Natural killer cell (primary cell): ENCODE results near the gene RFLNA. TPM values are rescaled to one million over a fixed set of nuclear protein-coding genes. Genes with fewer than 3 reads are reported as not detected.

Experiments
- ATAC-seq, 3 donors: fragments of 150-1000 bp in 2 of 3; fragments of 200-7000 bp in 1 of 3; cut with Tn5 transposase; 1 replicate in 1 of 3; 2 replicates in 2 of 3; pipeline ENCODE4 v1.10.0; 2021; ENCODE audit warnings: mild to moderate bottlenecking in 2 of 3, moderate library complexity in 2 of 3
- DNase-seq, 2 donors: peaks; one replicate each; pipeline versions ENCODE4 v3.0.0 to v3.0.0-alpha.2; 2013 to 2021; ENCODE audit warnings: mixed read lengths in 1 of 2
- H3K27ac ChIP-seq: one replicate; pipeline ENCODE4 v1.5.1; 2013; ENCODE audit warnings: mild to moderate bottlenecking, low read length
- H3K27me3 ChIP-seq: one replicate; pipeline ENCODE4 v1.6.1; 2013; ENCODE audit warnings: low read length; ENCODE audit not compliant: control insufficient read depth, insufficient read depth
- H3K36me3 ChIP-seq: one replicate; pipeline ENCODE4 v1.6.1; 2013; ENCODE audit warnings: low read length; ENCODE audit not compliant: control insufficient read depth, insufficient read depth
- H3K4me1 ChIP-seq: one replicate; pipeline ENCODE4 v1.6.1; 2013; ENCODE audit warnings: low read length; ENCODE audit not compliant: control insufficient read depth, insufficient read depth
- H3K4me3 ChIP-seq: one replicate; pipeline ENCODE4 v1.5.1; 2013; ENCODE audit warnings: low read length
- H3K9me3 ChIP-seq: one replicate; pipeline ENCODE4 v1.6.1; 2013; ENCODE audit warnings: low read length; ENCODE audit not compliant: control insufficient read depth, insufficient read depth
- H3K27ac Mint-ChIP-seq, 2 donors: one replicate each; pipeline ENCODE4 v1.8.0; 2022; ENCODE audit warnings: mild to moderate bottlenecking in 2 of 2, mixed read lengths in 2 of 2, moderate library complexity in 1 of 2
- H3K27me3 Mint-ChIP-seq, 2 donors: one replicate each; pipeline ENCODE4 v1.8.0; 2022; ENCODE audit warnings: low read depth in 2 of 2, mixed read lengths in 2 of 2
- H3K36me3 Mint-ChIP-seq: one replicate; pipeline ENCODE4 v1.8.0; 2022; ENCODE audit warnings: mixed read lengths
- H3K4me1 Mint-ChIP-seq, 2 donors: one replicate each; pipeline ENCODE4 v1.8.0; 2022; ENCODE audit warnings: mixed read lengths in 2 of 2
- H3K4me3 Mint-ChIP-seq: one replicate; pipeline ENCODE4 v1.8.0; 2022; ENCODE audit warnings: mild to moderate bottlenecking, moderate library complexity, mixed read lengths
- H3K9me3 Mint-ChIP-seq, 2 donors: one replicate each; pipeline ENCODE4 v1.8.0; 2022; ENCODE audit warnings: mixed read lengths in 2 of 2
- WGBS: methylation state at CpG from one replicate; pipeline ENCODE4 v1.1.7; 2013; ENCODE audit warnings: missing lambda C conversion rate; ENCODE audit not compliant: insufficient coverage; 5-methylcytosine and 5-hydroxymethylcytosine counted together
- intact Hi-C: fragments of 100-400 bp; cut with micrococcal nuclease; formaldehyde crosslinking; loops from one replicate; pipeline ENCODE4 v1.14.2; 2022
- total RNA-seq, 4 donors: library from RNA; stranded (reverse); fragments of 120-200 nt in 1 of 4; gene quantifications; one replicate each; pipeline versions ENCODE4 v1.2.3 to v1.2.4, GENCODE V29; 2013 to 2022
- TF ChIP-seq, protein P1 (sequence below): fragments of 200-600 bp; IDR thresholded peaks from one replicate; pipeline ENCODE4 v1.8.0; 2022; ENCODE audit warnings: antibody characterized with exemption

Gene RFLNA
- total RNA-seq, 3 donors from 2014 or later (not counting 1 experiment from before 2014, with no cell fraction given), result 0.85 TPM; not detected in 2

DNA sequence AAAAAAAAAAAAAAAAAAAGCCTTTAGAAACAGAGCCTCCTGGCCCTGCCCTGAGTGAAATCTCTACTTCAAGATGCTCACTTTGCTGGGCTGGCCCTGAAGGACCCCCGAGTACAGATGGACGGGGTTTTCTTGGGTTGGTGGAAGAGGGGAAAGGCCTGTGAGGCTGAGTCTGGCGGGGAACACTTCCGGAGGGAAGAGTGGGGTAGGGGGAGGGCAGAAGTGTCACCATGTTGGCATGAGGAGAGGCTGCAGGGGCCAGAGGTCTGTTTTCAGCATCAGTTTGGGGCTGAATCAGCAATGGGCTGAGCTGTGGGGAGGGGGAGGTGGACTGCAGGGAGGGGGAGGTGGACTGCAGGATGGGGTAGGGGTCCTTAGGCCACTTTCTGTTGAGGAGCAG is 15.3 kb downstream of the RFLNA start:
- Mint-ChIP-seq H3K27me3 (no peaks in the 10 kb centered on the region), H3K36me3 (no peaks in the 10 kb centered on the region), H3K27ac (no peak overlapping the region), H3K4me1 (no peaks in the 10 kb centered on the region), H3K9me3 (no peaks in the 10 kb centered on the region), H3K4me3 (no peak overlapping the region)
- Histone ChIP-seq H3K9me3 (no peaks in the 10 kb centered on the region), H3K4me3 (no peak overlapping the region), H3K36me3 (no peaks in the 10 kb centered on the region), H3K4me1 (no peaks in the 10 kb centered on the region), H3K27ac (no peak overlapping the region), H3K27me3 (no peaks in the 10 kb centered on the region)
- TF ChIP-seq, protein P1, sequence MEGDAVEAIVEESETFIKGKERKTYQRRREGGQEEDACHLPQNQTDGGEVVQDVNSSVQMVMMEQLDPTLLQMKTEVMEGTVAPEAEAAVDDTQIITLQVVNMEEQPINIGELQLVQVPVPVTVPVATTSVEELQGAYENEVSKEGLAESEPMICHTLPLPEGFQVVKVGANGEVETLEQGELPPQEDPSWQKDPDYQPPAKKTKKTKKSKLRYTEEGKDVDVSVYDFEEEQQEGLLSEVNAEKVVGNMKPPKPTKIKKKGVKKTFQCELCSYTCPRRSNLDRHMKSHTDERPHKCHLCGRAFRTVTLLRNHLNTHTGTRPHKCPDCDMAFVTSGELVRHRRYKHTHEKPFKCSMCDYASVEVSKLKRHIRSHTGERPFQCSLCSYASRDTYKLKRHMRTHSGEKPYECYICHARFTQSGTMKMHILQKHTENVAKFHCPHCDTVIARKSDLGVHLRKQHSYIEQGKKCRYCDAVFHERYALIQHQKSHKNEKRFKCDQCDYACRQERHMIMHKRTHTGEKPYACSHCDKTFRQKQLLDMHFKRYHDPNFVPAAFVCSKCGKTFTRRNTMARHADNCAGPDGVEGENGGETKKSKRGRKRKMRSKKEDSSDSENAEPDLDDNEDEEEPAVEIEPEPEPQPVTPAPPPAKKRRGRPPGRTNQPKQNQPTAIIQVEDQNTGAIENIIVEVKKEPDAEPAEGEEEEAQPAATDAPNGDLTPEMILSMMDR, result no peak
- no peak for DNase-seq
- ATAC-seq, result no peak
- 80% methylated on average over 4 of the region's 4 CpGs for WGBS
- intact Hi-C loops, result no loop called here

DNA sequence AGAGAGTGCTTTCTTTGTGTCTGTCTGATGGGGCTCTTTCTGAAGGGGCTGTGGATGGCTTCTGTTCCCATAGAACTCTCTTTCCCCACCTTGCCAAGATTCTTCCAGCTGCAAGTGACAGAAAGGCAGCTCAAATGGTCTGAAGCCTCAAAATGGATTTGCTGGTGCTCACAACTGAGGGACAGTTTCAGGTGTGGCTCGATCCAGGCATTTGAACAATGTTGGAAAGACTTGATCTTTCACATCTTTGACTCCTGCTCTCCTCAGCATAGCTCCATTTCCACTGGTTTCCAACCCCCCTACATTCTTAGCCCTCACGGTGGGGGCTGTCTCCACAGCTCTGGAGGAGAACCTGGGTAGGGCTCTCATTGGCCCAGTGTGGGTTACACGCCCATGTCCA is 15.9 kb downstream of the RFLNA start:
- no peaks in the 10 kb centered on the region for H3K9me3 ChIP-seq
- no peaks in the 10 kb centered on the region for H3K36me3 Mint-ChIP-seq
- no peak overlapping the region for H3K27ac Mint-ChIP-seq
- H3K36me3 ChIP-seq, result no peaks in the 10 kb centered on the region
- no peaks in the 10 kb centered on the region for H3K4me1 ChIP-seq
- H3K27me3 ChIP-seq, result no peaks in the 10 kb centered on the region
- no peaks in the 10 kb centered on the region for H3K9me3 Mint-ChIP-seq
- ATAC-seq (no peak), DNase-seq (no peak)
- TF ChIP-seq, protein P1, result no peak
- H3K4me1 Mint-ChIP-seq, result no peaks in the 10 kb centered on the region
- no peak overlapping the region for H3K4me3 Mint-ChIP-seq
- no peak overlapping the region for H3K4me3 ChIP-seq
- H3K27me3 Mint-ChIP-seq, result no peaks in the 10 kb centered on the region
- 91% methylated on average over 3 of the region's 3 CpGs for WGBS
- intact Hi-C loops, result no loop called here
- H3K27ac ChIP-seq, result no peak overlapping the region

DNA sequence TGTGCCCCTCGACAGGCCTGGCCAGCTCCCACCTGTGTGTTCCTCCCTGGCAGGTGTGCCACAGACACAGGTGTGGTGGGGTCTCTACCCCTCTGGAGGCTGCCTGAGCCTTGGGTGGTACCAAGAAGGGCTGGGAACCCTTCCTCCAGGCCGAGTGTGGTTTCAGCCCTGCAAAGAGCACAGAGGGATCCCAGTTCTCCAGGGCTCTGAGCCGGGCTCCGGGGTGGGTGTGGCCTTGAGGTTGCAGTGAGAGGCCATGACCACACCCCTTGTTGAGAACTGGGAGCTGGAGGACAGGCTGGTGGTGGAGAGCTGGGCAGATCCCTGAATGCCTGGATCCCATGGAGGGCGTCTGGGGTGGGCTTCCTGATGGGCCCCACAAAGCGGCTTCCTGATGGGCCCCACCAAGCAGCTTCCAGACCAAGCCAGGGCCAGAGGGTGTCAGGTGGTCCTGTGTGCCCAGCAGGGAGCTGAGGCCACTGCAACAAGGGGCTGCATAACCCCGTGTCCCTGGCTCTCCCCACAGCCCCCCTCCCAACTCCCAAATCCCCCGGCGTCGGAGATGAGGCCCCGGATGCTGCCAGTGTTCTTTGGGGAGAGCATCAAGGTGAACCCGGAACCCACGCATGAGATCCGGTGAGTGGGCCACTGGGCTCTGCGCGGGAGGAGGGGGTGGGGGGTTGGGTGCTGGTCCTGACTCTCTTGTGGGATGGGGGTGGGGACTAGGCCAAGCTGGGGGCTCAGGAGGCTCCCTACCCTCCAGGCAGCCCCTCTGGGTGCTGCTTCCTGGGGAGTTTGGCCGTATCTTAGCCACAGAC is 16.6 kb downstream of the RFLNA start:
- Histone ChIP-seq H3K36me3 (no peaks in the 10 kb centered on the region), H3K4me1 (no peaks in the 10 kb centered on the region), H3K27ac (no peak overlapping the region), H3K27me3 (no peaks in the 10 kb centered on the region), H3K4me3 (no peak overlapping the region), H3K9me3 (no peaks in the 10 kb centered on the region)
- intact Hi-C loops, result no loop called here
- Mint-ChIP-seq H3K36me3 (no peaks in the 10 kb centered on the region), H3K9me3 (no peaks in the 10 kb centered on the region), H3K4me1 (no peaks in the 10 kb centered on the region), H3K27me3 (no peaks in the 10 kb centered on the region), H3K27ac (no peak overlapping the region), H3K4me3 (no peak overlapping the region)
- no peak for DNase-seq
- WGBS, result 82% methylated on average over 13 of the region's 17 CpGs
- no peak for ATAC-seq
- TF ChIP-seq, protein P1, result no peak

DNA sequence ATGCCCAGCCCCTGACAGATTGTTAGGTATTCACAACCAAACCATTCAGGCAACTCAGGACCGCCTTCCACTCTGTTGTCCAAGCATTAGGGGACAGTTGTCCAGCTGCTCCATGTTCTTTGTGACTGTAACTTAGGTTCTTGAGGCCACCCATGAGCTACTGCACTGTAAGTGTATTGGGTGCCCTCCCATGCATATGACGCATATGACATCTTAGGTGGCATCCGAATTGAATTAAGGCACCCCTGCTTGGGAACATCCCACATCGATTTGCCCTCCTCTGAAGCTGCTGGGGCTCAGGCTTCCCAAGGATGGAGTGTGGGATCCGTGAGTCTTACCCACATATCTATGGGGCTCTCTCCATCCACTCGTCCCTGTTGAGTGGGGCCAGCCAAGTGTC is 17.7 kb downstream of the RFLNA start:
- ATAC-seq (no peak), DNase-seq (no peak)
- Histone ChIP-seq H3K27ac (no peak overlapping the region), H3K27me3 (no peaks in the 10 kb centered on the region), H3K36me3 (no peaks in the 10 kb centered on the region), H3K4me3 (no peak overlapping the region), H3K9me3 (no peaks in the 10 kb centered on the region), H3K4me1 (no peaks in the 10 kb centered on the region)
- H3K9me3 Mint-ChIP-seq, result no peaks in the 10 kb centered on the region
- H3K4me1 Mint-ChIP-seq, result no peaks in the 10 kb centered on the region
- intact Hi-C loops, result no loop called here
- no peaks in the 10 kb centered on the region for H3K36me3 Mint-ChIP-seq
- no peak overlapping the region for H3K4me3 Mint-ChIP-seq
- no peak overlapping the region for H3K27ac Mint-ChIP-seq
- TF ChIP-seq, protein P1, result no peak
- no peaks in the 10 kb centered on the region for H3K27me3 Mint-ChIP-seq
- WGBS, result 78% methylated on average over 6 of the region's 6 CpGs
